ENCODE measurements around the gene OR10V1.

OR10V1 gene

DNA sequence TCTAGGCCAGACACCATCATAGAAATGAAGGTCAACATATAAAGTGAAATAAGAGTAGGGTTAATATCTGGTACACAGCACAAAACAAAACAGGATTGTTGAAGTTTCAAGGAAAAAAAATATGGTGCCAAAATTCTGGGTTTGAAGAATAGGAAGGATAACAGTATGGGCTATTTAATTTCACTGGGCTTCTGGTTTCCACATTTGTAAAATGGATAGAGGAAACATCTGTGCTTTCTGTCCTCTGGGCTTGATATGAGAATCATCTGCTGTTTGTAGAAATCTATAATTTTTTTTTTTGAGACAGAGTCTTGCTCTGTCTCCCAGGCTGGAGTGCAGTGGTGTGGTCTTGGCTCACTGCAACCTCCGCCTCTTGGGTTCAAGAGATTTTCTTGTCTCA lies 13.8 kb upstream of the OR10V1 start:
- H3K4me3 ChIP-seq (ENCODE audit: low read depth, low read length): no peak overlapping the region
- POLR2A ChIA-PET: no interaction called here
- CTCF ChIA-PET: interaction anchor here (1.3 kb wide), 1 partner anchor 26 kb away, joined by 4 read pairs; no protein-coding TSS in a partner anchor
- DNase-seq (ENCODE audit: low read depth, low spot score): no peak
- TF ChIP-seq CTCF (IDR thresholded peaks at IDR 0.05; ENCODE audit: insufficient read depth, low read length, missing control alignments): no peak

- TF ChIP-seq CTCF (IDR thresholded peaks at IDR 0.05; ENCODE audit: insufficient read depth, low read length, missing control alignments): no peak
- CTCF ChIA-PET: no interaction called here
- no peak for DNase-seq (ENCODE audit: low read depth, low spot score)
- POLR2A ChIA-PET: no interaction called here
- no peak overlapping the region for H3K4me3 ChIP-seq (ENCODE audit: low read depth, low read length)
Observed at GRCh38 chr11:59724066-59724465, 10.4 kb upstream of the OR10V1 start.

DNA sequence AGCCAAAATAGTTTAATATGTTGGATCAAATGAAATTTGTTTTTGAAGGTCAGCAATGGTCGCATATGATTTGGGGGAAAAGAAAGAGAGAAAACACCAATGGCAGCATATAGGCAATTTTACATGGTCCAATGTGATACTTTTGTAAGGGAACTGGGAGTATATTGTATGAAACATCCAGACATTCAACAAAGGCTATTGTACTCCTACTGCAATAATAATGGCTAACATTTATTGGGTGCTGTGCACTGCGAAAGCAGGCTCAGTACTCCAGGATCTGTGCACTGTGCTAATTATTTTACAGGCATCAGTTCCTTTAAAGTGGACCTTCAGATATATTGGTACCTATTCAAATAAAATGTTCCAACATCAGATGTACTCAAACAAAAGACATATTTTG lies 5.9 kb upstream of the OR10V1 start:
- POLR2A ChIA-PET: no interaction called here
- CTCF ChIA-PET: no interaction called here
- no peak for TF ChIP-seq CTCF (IDR thresholded peaks at IDR 0.05; ENCODE audit: insufficient read depth, low read length, missing control alignments)
- H3K4me3 ChIP-seq (ENCODE audit: low read depth, low read length): no peak overlapping the region
- no peak for DNase-seq (ENCODE audit: low read depth, low spot score)

GRCh38 chr11:59716051-59716450 lies 2.4 kb upstream of the OR10V1 start:
- no peak for TF ChIP-seq CTCF (IDR thresholded peaks at IDR 0.05; ENCODE audit: insufficient read depth, low read length, missing control alignments)
- CTCF ChIA-PET: no interaction called here
- POLR2A ChIA-PET: no interaction called here
- no peak for DNase-seq (ENCODE audit: low read depth, low spot score)
- H3K4me3 ChIP-seq (ENCODE audit: low read depth, low read length): no peak overlapping the region

DNA sequence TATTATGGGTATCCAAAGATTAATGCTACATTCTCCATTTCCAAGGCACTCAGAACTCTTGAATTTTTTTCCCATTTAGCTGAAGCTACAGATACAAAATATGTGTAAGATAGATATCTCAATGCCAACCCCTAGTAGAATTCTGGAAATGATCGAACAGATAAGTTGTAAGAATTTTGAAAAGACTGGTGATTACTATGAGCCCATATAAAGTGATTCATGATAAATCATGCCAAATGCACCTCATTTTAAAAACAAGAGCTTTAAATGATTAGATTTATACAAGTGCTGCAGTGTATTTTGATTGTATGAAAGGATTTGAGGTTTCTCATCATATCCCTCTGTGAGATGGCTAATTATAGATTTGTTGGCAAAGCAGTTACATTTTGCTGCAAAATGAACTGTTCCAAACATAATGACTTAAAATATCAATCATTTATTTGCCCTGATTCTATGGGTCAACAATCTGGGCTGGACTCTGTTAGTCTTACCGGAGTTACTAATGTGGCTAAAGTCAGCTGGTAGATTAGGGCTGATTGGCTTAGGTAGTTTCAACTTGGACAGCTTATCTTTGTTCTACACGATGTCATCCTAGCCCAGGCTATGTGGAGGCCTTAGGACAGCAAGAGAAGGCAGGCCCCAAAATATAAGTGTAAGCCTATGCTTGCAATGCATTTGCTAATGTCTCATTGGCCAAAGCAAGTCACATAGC lies 3.4 kb downstream of the OR10V1 start:
- no peak for TF ChIP-seq CTCF (IDR thresholded peaks at IDR 0.05; ENCODE audit: insufficient read depth, low read length, missing control alignments)
- POLR2A ChIA-PET: no interaction called here
- no peak for DNase-seq (ENCODE audit: low read depth, low spot score)
- CTCF ChIA-PET: interaction anchor here (3.9 kb wide), 1 partner anchor 44 kb away, joined by 14 read pairs; the partner anchor contains the start of gene STX3
- H3K4me3 ChIP-seq (ENCODE audit: low read depth, low read length): no peak overlapping the region

- DNase-seq (ENCODE audit: low read depth, low spot score): no peak
- no peak overlapping the region for H3K4me3 ChIP-seq (ENCODE audit: low read depth, low read length)
- TF ChIP-seq CTCF (IDR thresholded peaks at IDR 0.05; ENCODE audit: insufficient read depth, low read length, missing control alignments): no peak
- ChIA-PET POLR2A (no interaction called here), CTCF (interaction anchor here (3.9 kb wide), 1 partner anchor 45 kb away, joined by 14 read pairs; the partner anchor contains the start of gene STX3)
Observed at GRCh38 chr11:59708537-59708936, 5.1 kb downstream of the OR10V1 start.
